ENCODE data around the gene SLC18A2. TPM values are rescaled to one million over a fixed set of nuclear protein-coding genes. Genes with fewer than 3 reads are reported as not detected.

Gene SLC18A2
- total and polyA plus RNA-seq, 2 donors (not counting 1 experiment from before 2014, with no cell fraction given): under 0.01 TPM; not detected in 1

DNA sequence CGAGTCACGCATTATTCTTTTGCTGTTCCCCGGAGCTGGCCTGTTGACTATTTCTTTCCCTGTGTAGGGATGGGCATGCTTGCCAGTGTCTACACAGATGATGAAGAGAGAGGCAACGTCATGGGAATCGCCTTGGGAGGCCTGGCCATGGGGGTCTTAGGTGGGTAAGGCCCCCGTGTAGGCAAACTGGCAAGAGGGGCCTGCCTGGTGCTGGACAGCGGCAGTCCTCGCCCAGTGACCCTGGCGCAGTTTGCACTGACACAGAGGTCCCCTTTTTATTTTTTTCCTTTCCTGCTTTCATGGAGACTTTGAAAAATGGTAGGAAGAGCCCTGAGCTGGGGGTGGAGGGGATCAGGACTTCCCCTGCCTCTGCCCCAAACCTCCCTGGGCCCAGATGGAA lies 13.4 kb downstream of the SLC18A2 start:
- Histone ChIP-seq H3K4me1 (ENCODE audit: control insufficient read depth, extremely low read depth, insufficient read depth, low read length) (no peaks in the 10 kb centered on the region), H3K79me2 (ENCODE audit: control insufficient read depth, insufficient read depth, low read length) (no peaks in the 10 kb centered on the region), H3K9me3 (ENCODE audit: control insufficient read depth, insufficient read depth, low read depth, low read length) (no peaks in the 10 kb centered on the region), H3K27ac (ENCODE audit: insufficient read depth, low read length) (no peak overlapping the region), H3K9ac (ENCODE audit: insufficient read depth, low read length) (no peak overlapping the region), H3K4me2 (ENCODE audit: extremely low read depth, insufficient read depth, low read length) (no peak overlapping the region), H2AFZ (ENCODE audit: low read length) (no peak overlapping the region), H4K20me1 (ENCODE audit: control insufficient read depth, extremely low read depth, insufficient read depth, low read length) (no peaks in the 10 kb centered on the region), H3K36me3 (ENCODE audit: control insufficient read depth, insufficient read depth, low read length) (no peaks in the 10 kb centered on the region), H3K27me3 (ENCODE audit: control insufficient read depth, insufficient read depth, low read length) (no peaks in the 10 kb centered on the region), H3K4me3 (replicated peaks in 1 of 4; ENCODE audit: control extremely low read depth in 1 of 4, insufficient read depth in 1 of 4, low read depth in 3 of 4, low read length in 4 of 4) (no peak overlapping the region)
- TF ChIP-seq, protein P1, sequence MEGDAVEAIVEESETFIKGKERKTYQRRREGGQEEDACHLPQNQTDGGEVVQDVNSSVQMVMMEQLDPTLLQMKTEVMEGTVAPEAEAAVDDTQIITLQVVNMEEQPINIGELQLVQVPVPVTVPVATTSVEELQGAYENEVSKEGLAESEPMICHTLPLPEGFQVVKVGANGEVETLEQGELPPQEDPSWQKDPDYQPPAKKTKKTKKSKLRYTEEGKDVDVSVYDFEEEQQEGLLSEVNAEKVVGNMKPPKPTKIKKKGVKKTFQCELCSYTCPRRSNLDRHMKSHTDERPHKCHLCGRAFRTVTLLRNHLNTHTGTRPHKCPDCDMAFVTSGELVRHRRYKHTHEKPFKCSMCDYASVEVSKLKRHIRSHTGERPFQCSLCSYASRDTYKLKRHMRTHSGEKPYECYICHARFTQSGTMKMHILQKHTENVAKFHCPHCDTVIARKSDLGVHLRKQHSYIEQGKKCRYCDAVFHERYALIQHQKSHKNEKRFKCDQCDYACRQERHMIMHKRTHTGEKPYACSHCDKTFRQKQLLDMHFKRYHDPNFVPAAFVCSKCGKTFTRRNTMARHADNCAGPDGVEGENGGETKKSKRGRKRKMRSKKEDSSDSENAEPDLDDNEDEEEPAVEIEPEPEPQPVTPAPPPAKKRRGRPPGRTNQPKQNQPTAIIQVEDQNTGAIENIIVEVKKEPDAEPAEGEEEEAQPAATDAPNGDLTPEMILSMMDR (conservative IDR thresholded peaks at IDR 0.05 in 1 of 2, IDR thresholded peaks at IDR 0.05 in 1 of 2; ENCODE audit: low read depth in 1 of 2, low read length in 2 of 2): no peak
- TF ChIP-seq EZH2 (IDR thresholded peaks at IDR 0.05; ENCODE audit: low read length, missing control alignments): no peak
- DNase-seq (ENCODE audit: low read depth in 2 of 2): no peak

DNA sequence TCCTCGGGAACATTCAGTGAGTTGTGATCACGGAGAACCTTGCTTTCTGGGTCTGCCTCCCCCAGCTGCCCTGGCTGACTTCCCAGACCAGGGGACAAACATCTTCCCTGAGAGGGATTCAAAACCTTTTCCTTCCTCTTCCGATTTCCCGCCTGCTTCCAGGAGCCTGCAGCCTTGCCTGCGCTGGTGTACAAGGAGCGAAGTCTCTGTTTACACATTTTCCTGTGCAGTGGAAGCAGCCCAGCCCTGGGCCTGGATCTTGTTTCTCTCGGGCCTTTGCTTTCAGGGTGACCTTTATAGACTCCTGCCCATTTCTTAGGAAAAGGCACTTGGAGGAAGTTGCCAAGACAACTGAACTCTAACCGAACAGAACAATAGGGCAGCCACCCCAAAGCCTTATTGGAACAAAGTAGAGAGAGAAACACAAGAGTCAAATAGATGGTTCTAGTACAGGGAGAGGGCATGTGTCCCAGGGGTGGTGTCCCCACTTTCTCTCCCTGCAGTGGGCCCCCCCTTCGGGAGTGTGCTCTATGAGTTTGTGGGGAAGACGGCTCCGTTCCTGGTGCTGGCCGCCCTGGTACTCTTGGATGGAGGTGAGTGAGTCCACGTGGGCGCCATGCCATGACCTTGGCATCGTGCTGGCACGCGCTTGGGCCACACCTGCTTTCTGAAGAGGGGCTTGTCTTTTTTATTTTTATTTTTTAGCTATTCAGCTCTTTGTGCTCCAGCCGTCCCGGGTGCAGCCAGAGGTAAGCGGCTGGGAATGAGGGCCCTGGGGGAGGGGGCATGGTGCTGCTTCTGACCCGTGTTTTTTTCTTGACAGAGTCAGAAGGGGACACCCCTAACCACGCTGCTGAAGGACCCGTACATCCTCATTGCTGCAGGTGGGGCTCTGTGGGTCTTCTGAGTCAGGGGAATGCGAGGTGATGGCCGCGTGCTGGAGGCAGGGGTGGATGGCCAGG lies 14.1 kb downstream of the SLC18A2 start:
- Histone ChIP-seq H3K4me3 (replicated peaks in 1 of 4; ENCODE audit: control extremely low read depth in 1 of 4, insufficient read depth in 1 of 4, low read depth in 3 of 4, low read length in 4 of 4) (no peak overlapping the region), H3K36me3 (ENCODE audit: control insufficient read depth, insufficient read depth, low read length) (no peaks in the 10 kb centered on the region), H4K20me1 (ENCODE audit: control insufficient read depth, extremely low read depth, insufficient read depth, low read length) (no peaks in the 10 kb centered on the region), H3K4me1 (ENCODE audit: control insufficient read depth, extremely low read depth, insufficient read depth, low read length) (no peaks in the 10 kb centered on the region), H3K9ac (ENCODE audit: insufficient read depth, low read length) (no peak overlapping the region), H3K4me2 (ENCODE audit: extremely low read depth, insufficient read depth, low read length) (no peak overlapping the region), H3K79me2 (ENCODE audit: control insufficient read depth, insufficient read depth, low read length) (no peaks in the 10 kb centered on the region), H3K9me3 (ENCODE audit: control insufficient read depth, insufficient read depth, low read depth, low read length) (no peaks in the 10 kb centered on the region), H3K27ac (ENCODE audit: insufficient read depth, low read length) (no peak overlapping the region), H3K27me3 (ENCODE audit: control insufficient read depth, insufficient read depth, low read length) (no peaks in the 10 kb centered on the region), H2AFZ (ENCODE audit: low read length) (no peak overlapping the region)
- no peak for DNase-seq (ENCODE audit: low read depth in 2 of 2)
- TF ChIP-seq, protein P1 (conservative IDR thresholded peaks at IDR 0.05 in 1 of 2, IDR thresholded peaks at IDR 0.05 in 1 of 2; ENCODE audit: low read depth in 1 of 2, low read length in 2 of 2): no peak
- no peak for TF ChIP-seq EZH2 (IDR thresholded peaks at IDR 0.05; ENCODE audit: low read length, missing control alignments)

DNA sequence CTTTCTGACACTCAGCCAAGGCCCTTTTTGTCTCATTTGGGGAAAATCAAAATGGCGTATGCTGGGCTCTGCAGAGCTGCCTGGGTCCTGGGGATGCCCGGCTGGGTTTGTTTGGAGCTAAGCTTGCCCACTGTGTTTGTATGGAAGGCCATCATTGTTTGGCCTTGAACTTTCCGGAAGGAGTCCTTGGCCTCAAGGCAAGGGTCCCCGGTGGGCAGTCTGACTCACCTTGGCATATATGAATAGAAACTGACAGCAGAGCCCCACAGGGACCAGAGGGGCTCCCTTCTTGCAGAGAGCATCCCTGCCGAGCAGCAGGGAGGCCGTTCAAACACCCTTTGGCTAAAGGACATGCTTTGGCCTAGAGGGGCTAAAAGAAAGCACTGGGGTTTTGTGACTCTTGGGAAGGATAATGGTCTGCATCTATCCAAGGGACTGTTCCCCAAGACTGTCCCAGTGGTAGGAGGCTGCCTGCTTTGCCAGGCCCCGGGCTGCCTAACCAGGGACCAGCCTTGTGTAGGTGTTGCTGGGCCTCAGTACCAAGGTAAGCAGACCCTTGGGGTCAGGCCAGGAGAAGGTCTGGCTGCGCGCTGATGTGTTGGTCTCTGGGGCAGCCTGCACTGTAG lies 15.0 kb downstream of the SLC18A2 start:
- no peaks in the 10 kb centered on the region for H4K20me1 ChIP-seq (ENCODE audit: control insufficient read depth, extremely low read depth, insufficient read depth, low read length)
- H3K4me1 ChIP-seq (ENCODE audit: control insufficient read depth, extremely low read depth, insufficient read depth, low read length): no peaks in the 10 kb centered on the region
- no peak overlapping the region for H3K4me3 ChIP-seq (replicated peaks in 1 of 4; ENCODE audit: control extremely low read depth in 1 of 4, insufficient read depth in 1 of 4, low read depth in 3 of 4, low read length in 4 of 4)
- H3K4me2 ChIP-seq (ENCODE audit: extremely low read depth, insufficient read depth, low read length): no peak overlapping the region
- H3K27ac ChIP-seq (ENCODE audit: insufficient read depth, low read length): no peak overlapping the region
- TF ChIP-seq EZH2 (IDR thresholded peaks at IDR 0.05; ENCODE audit: low read length, missing control alignments): no peak
- TF ChIP-seq, protein P1 (conservative IDR thresholded peaks at IDR 0.05 in 1 of 2, IDR thresholded peaks at IDR 0.05 in 1 of 2; ENCODE audit: low read depth in 1 of 2, low read length in 2 of 2): no peak
- no peaks in the 10 kb centered on the region for H3K79me2 ChIP-seq (ENCODE audit: control insufficient read depth, insufficient read depth, low read length)
- no peak for DNase-seq (ENCODE audit: low read depth in 2 of 2)
- no peak overlapping the region for H3K9ac ChIP-seq (ENCODE audit: insufficient read depth, low read length)
- H3K36me3 ChIP-seq (ENCODE audit: control insufficient read depth, insufficient read depth, low read length): no peaks in the 10 kb centered on the region
- no peaks in the 10 kb centered on the region for H3K9me3 ChIP-seq (ENCODE audit: control insufficient read depth, insufficient read depth, low read depth, low read length)
- no peak overlapping the region for H2AFZ ChIP-seq (ENCODE audit: low read length)
- no peaks in the 10 kb centered on the region for H3K27me3 ChIP-seq (ENCODE audit: control insufficient read depth, insufficient read depth, low read length)

Data from fibroblast of lung (primary cell).